ENCODE data around the gene EVI5. TPM values are rescaled to one million over a fixed set of nuclear protein-coding genes. Genes with fewer than 3 reads are reported as not detected.

The EVI5 gene
- total RNA-seq, 1 experiment from 2014 or later, result 11.4 TPM

DNA sequence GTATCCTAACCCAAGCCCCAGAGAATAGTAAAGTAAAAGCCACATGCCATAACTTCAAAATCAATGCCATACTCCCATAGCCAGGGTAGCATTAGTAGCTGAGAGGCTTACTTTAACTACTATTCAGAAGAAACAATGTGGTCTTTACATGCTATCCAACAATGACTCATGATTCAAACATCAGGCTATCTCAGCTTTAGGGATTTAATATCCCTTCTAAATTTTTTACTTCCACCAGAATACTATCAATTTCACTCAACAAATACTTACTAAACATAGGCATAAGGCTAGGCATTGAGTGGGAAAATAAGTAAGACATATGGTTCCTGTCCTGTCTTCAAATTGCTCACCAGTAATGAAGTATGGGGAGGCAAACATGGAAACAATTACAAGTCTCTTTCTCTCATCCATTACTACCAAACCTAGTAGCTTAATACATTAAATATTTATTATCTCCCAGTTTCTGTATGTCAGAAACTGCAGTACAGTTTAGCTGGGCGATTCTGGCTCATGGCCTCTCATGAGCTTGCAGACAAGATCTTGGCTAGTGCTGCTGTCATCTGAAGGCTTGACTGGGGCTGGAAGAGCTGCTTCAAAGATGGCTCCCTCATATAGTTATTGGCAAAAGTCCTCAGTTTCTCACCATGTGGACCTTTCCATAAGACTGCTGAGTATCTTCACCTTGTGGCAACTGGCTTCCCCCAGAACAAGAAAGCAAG is 30.7 kb downstream of the EVI5 start:
- POLR2A ChIA-PET, result no interaction called here
- H3K36me3 Mint-ChIP-seq, result peaks cover 4% of the 10 kb centered on the region; the same call in 1 of the 2 replicates
- DNase-seq (ENCODE audit: low spot score) (no peak), ATAC-seq (no peak)
- H3K4me3 Mint-ChIP-seq, result no peak overlapping the region
- CTCF ChIA-PET, result interaction anchor here (1.1 to 1.4 kb wide), 2 partner anchors 64 to 269 kb away, joined by 3 read pairs; no protein-coding TSS in a partner anchor
- peaks cover 6% of the 10 kb centered on the region for H3K9me3 Mint-ChIP-seq
- H3K27me3 Mint-ChIP-seq (ENCODE audit: low read depth), result no peaks in the 10 kb centered on the region
- H3K27ac Mint-ChIP-seq, result no peak overlapping the region
- TF ChIP-seq NFE2L1 (CRISPR knock-in tag; IDR thresholded peaks at IDR 0.05) (no peak), ATF1 (CRISPR knock-in tag; IDR thresholded peaks at IDR 0.05) (no peak), ZNF121 (CRISPR knock-in tag; IDR thresholded peaks at IDR 0.05) (no peak), HMGXB4 (CRISPR knock-in tag; IDR thresholded peaks at IDR 0.05) (no peak), TCF7 (CRISPR knock-in tag; IDR thresholded peaks at IDR 0.05; ENCODE audit: low read depth) (no peak), FOXP1 (CRISPR knock-in tag; IDR thresholded peaks at IDR 0.05; ENCODE audit: borderline replicate concordance) (no peak), ZNF219 (CRISPR knock-in tag; IDR thresholded peaks at IDR 0.05; ENCODE audit: borderline replicate concordance) (no peak), MXD4 (CRISPR knock-in tag; IDR thresholded peaks at IDR 0.05; ENCODE audit: borderline replicate concordance) (no peak), ZBTB21 (CRISPR knock-in tag; IDR thresholded peaks at IDR 0.05; ENCODE audit: borderline replicate concordance) (no peak), ZSCAN18 (CRISPR knock-in tag; IDR thresholded peaks at IDR 0.05) (no peak)
- TF ChIP-seq, protein P1, sequence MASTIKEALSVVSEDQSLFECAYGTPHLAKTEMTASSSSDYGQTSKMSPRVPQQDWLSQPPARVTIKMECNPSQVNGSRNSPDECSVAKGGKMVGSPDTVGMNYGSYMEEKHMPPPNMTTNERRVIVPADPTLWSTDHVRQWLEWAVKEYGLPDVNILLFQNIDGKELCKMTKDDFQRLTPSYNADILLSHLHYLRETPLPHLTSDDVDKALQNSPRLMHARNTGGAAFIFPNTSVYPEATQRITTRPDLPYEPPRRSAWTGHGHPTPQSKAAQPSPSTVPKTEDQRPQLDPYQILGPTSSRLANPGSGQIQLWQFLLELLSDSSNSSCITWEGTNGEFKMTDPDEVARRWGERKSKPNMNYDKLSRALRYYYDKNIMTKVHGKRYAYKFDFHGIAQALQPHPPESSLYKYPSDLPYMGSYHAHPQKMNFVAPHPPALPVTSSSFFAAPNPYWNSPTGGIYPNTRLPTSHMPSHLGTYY (CRISPR knock-in tag; IDR thresholded peaks at IDR 0.05), result no peak
- no peaks in the 10 kb centered on the region for H3K4me1 Mint-ChIP-seq

DNA sequence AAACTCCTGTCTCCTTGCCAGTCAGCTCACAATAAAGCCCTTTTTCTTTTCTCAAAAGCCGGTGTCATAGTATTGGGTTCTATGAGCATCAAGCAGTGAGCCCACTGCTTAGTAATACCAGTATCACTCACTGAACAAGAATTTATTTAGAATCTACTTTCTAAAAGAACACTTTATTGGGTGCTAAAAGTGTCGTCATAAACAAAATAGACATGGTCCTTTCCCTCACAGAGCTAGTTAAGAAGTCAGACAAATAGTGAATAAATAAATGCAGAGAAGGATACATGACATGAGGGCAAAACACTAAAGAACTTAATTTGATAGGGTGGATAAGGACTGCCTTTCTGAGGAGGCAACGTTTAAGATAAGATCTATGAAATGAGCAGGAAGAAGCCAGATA is 32.2 kb downstream of the EVI5 start:
- H3K27me3 Mint-ChIP-seq (ENCODE audit: low read depth), result no peaks in the 10 kb centered on the region
- CTCF ChIA-PET, result interaction anchor here (1.1 kb wide), 1 partner anchor 65 kb away, joined by 3 read pairs; no protein-coding TSS in a partner anchor
- no peaks in the 10 kb centered on the region for H3K4me1 Mint-ChIP-seq
- H3K9me3 Mint-ChIP-seq, result peaks cover 6% of the 10 kb centered on the region
- H3K27ac Mint-ChIP-seq, result no peak overlapping the region
- no peak for ATAC-seq
- POLR2A ChIA-PET, result no interaction called here
- no peak for DNase-seq (ENCODE audit: low spot score)
- no peak overlapping the region for H3K4me3 Mint-ChIP-seq
- peaks cover 4% of the 10 kb centered on the region; the same call in 1 of the 2 replicates for H3K36me3 Mint-ChIP-seq
- TF ChIP-seq, protein P2, sequence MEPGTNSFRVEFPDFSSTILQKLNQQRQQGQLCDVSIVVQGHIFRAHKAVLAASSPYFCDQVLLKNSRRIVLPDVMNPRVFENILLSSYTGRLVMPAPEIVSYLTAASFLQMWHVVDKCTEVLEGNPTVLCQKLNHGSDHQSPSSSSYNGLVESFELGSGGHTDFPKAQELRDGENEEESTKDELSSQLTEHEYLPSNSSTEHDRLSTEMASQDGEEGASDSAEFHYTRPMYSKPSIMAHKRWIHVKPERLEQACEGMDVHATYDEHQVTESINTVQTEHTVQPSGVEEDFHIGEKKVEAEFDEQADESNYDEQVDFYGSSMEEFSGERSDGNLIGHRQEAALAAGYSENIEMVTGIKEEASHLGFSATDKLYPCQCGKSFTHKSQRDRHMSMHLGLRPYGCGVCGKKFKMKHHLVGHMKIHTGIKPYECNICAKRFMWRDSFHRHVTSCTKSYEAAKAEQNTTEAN (CRISPR knock-in tag; IDR thresholded peaks at IDR 0.05), result no peak
- TF ChIP-seq RELA (CRISPR knock-in tag; IDR thresholded peaks at IDR 0.05; ENCODE audit: borderline replicate concordance) (no peak), PRRX2 (CRISPR knock-in tag; IDR thresholded peaks at IDR 0.05) (no peak), NR1H2 (CRISPR knock-in tag; IDR thresholded peaks at IDR 0.05) (no peak), ZNF138 (CRISPR knock-in tag; conservative IDR thresholded peaks at IDR 0.05) (no peak), ZBTB21 (CRISPR knock-in tag; IDR thresholded peaks at IDR 0.05; ENCODE audit: borderline replicate concordance) (no peak), E2F1 (CRISPR knock-in tag; IDR thresholded peaks at IDR 0.05) (no peak), AFF4 (CRISPR knock-in tag; IDR thresholded peaks at IDR 0.05; ENCODE audit: borderline replicate concordance) (no peak), JAZF1 (CRISPR knock-in tag; IDR thresholded peaks at IDR 0.05) (no peak), ZSCAN18 (CRISPR knock-in tag; IDR thresholded peaks at IDR 0.05) (no peak)
- TF ChIP-seq, protein P3, sequence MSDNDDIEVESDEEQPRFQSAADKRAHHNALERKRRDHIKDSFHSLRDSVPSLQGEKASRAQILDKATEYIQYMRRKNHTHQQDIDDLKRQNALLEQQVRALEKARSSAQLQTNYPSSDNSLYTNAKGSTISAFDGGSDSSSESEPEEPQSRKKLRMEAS (CRISPR knock-in tag; IDR thresholded peaks at IDR 0.05), result no peak
